ENCODE results near the gene BCAS3. TPM values are rescaled to one million over a fixed set of nuclear protein-coding genes. Genes with fewer than 3 reads are reported as not detected.
A peak's percentile ranks its signal among the peaks of the same experiment; 100 is the strongest.

BCAS3 gene
- polyA plus RNA-seq, 1 experiment: 17.5 TPM

GRCh38 chr17:61323003-61323908, 645.6 kb downstream of the BCAS3 start:
- POLR2A ChIA-PET: interaction anchor here (1.1 to 1.8 kb wide), 5 partner anchors 15 to 122 kb away, joined by 3 to 7 read pairs (median 3); partner anchors contain the start of gene TBX2
- H3K27ac ChIP-seq (ENCODE audit: low read depth, low read length): peak overlapping the region; percentile 58
- H3K4me3 ChIP-seq (ENCODE audit: low read depth, low read length): no peak overlapping the region
- TF ChIP-seq CTCF (IDR thresholded peaks at IDR 0.05; ENCODE audit: low read depth, low read length): no peak
- CTCF ChIA-PET: interaction anchor here (0.6 to 1.4 kb wide), 5 partner anchors 9 to 603 kb away, joined by 3 to 4 read pairs (median 3); no protein-coding TSS in a partner anchor
- DNase-seq (ENCODE audit: low read depth, low spot score): no peak
- H3K27me3 ChIP-seq (ENCODE audit: control insufficient read depth, insufficient read depth, low read length): no peaks in the 10 kb centered on the region
- no peaks in the 10 kb centered on the region for H3K9me3 ChIP-seq (ENCODE audit: control insufficient read depth, insufficient read depth, low read length)

- no peaks in the 10 kb centered on the region for H3K27me3 ChIP-seq (ENCODE audit: control insufficient read depth, insufficient read depth, low read length)
- H3K9me3 ChIP-seq (ENCODE audit: control insufficient read depth, insufficient read depth, low read length): no peaks in the 10 kb centered on the region
- H3K27ac ChIP-seq (ENCODE audit: low read depth, low read length): peak overlapping the region; percentile 58
- no peak for TF ChIP-seq CTCF (IDR thresholded peaks at IDR 0.05; ENCODE audit: low read depth, low read length)
- no peak for DNase-seq (ENCODE audit: low read depth, low spot score)
- no peak overlapping the region for H3K4me3 ChIP-seq (ENCODE audit: low read depth, low read length)
- ChIA-PET CTCF (interaction anchor here (0.5 to 1.4 kb wide), 4 partner anchors 16 to 604 kb away, joined by 3 to 4 read pairs (median 4); no protein-coding TSS in a partner anchor), POLR2A (interaction anchor here (0.6 to 1.8 kb wide), 7 partner anchors 14 to 123 kb away, joined by 3 to 7 read pairs (median 3); partner anchors contain the start of gene TBX2)
Observed at GRCh38 chr17:61323909-61324868, 646.5 kb downstream of the BCAS3 start.

- POLR2A ChIA-PET: interaction anchor here (0.7 to 1.8 kb wide), 4 partner anchors 13 to 72 kb away, joined by 3 to 7 read pairs (median 5); no protein-coding TSS in a partner anchor
- no peak for TF ChIP-seq CTCF (IDR thresholded peaks at IDR 0.05; ENCODE audit: low read depth, low read length)
- CTCF ChIA-PET: no interaction called here
- H3K27ac ChIP-seq (ENCODE audit: low read depth, low read length): peak overlapping the region; percentile 61
- no peaks in the 10 kb centered on the region for H3K9me3 ChIP-seq (ENCODE audit: control insufficient read depth, insufficient read depth, low read length)
- no peak for DNase-seq (ENCODE audit: low read depth, low spot score)
- no peak overlapping the region for H3K4me3 ChIP-seq (ENCODE audit: low read depth, low read length)
- H3K27me3 ChIP-seq (ENCODE audit: control insufficient read depth, insufficient read depth, low read length): no peaks in the 10 kb centered on the region
Observed at GRCh38 chr17:61324950-61325349, 647.3 kb downstream of the BCAS3 start.

GRCh38 chr17:61325382-61326073, 647.9 kb downstream of the BCAS3 start:
- H3K9me3 ChIP-seq (ENCODE audit: control insufficient read depth, insufficient read depth, low read length): no peaks in the 10 kb centered on the region
- no peaks in the 10 kb centered on the region for H3K27me3 ChIP-seq (ENCODE audit: control insufficient read depth, insufficient read depth, low read length)
- ChIA-PET CTCF (no interaction called here), POLR2A (interaction anchor here (0.7 kb wide), 1 partner anchor 68 kb away, joined by 6 read pairs; no protein-coding TSS in a partner anchor)
- no peak overlapping the region for H3K4me3 ChIP-seq (ENCODE audit: low read depth, low read length)
- DNase-seq (ENCODE audit: low read depth, low spot score): no peak
- H3K27ac ChIP-seq (ENCODE audit: low read depth, low read length): peak overlapping the region; percentile 61
- TF ChIP-seq CTCF (IDR thresholded peaks at IDR 0.05; ENCODE audit: low read depth, low read length): no peak
